ENCODE measurements around the gene CCNK.

GRCh38 chr14:99559286-99559990 is 78.2 kb downstream of the CCNK start:
- no peak for TF ChIP-seq CTCF (IDR thresholded peaks at IDR 0.05; ENCODE audit: low read depth, low read length)
- TF ChIP-seq EZH2phosphoT487 (IDR thresholded peaks at IDR 0.05; ENCODE audit: low read depth) = no peak

Data from OCI-LY3 (cell line).